MCF 10A (cell line): ENCODE results near the gene EBI3. TPM values are rescaled to one million over a fixed set of nuclear protein-coding genes. Genes with fewer than 3 reads are reported as not detected.

Source experiments
- BruUV-seq: library from RNA; stranded (reverse); fragments of 400-500 nt; replicated peaks from 2 replicates; lab custom pipeline; 2021; lab: Mats Ljungman, UMichigan
- CTCF ChIA-PET: fragments of 300-600 bp; sonication (Branson Sonifier 250); formaldehyde crosslinking; extraction: SDS; loops from one replicate; lab custom pipeline; 2021; ENCODE audit warnings: antibody characterized with exemption, inconsistent platforms; lab: Yijun Ruan, JAX
- POLR2A ChIA-PET: fragments of 300-600, 350-650 bp; sonication (Branson Sonifier 250); formaldehyde crosslinking; extraction: SDS; loops from one replicate; lab custom pipeline; 2020; ENCODE audit warnings: antibody characterized with exemption, inconsistent platforms; lab: Yijun Ruan, JAX
- DNase-seq: peaks from one replicate; pipeline ENCODE4 v3.0.0-alpha.2; 2018; ENCODE audit not compliant: unreplicated experiment
- H3K27ac Mint-ChIP-seq: one replicate; pipeline ENCODE4 v1.8.0; 2022; ENCODE audit warnings: mild to moderate bottlenecking, low read depth, mixed read lengths; ENCODE audit not compliant: unreplicated experiment
- H3K27me3 Mint-ChIP-seq: one replicate; pipeline ENCODE4 v1.8.0; 2022; ENCODE audit warnings: mixed read lengths; ENCODE audit not compliant: insufficient read depth, unreplicated experiment
- H3K36me3 Mint-ChIP-seq: one replicate; pipeline ENCODE4 v1.8.0; 2022; ENCODE audit warnings: mild to moderate bottlenecking, moderate library complexity, mixed read lengths; ENCODE audit not compliant: insufficient read depth, unreplicated experiment
- H3K4me1 Mint-ChIP-seq: one replicate; pipeline ENCODE4 v1.8.0; 2022; ENCODE audit warnings: mixed read lengths; ENCODE audit not compliant: insufficient read depth, unreplicated experiment
- H3K4me3 Mint-ChIP-seq: one replicate; pipeline ENCODE4 v1.8.0; 2022; ENCODE audit warnings: mild to moderate bottlenecking, moderate library complexity, mixed read lengths; ENCODE audit not compliant: unreplicated experiment
- H3K9me3 Mint-ChIP-seq: one replicate; pipeline ENCODE4 v1.8.0; 2022; ENCODE audit warnings: mixed read lengths; ENCODE audit not compliant: unreplicated experiment
- intact Hi-C: fragments of 100-400 bp; cut with micrococcal nuclease; formaldehyde crosslinking; loops from 2 replicates; pipeline ENCODE4 v1.14.1; 2022
- total RNA-seq: library from RNA; stranded (reverse); gene quantifications from 2 replicates; pipeline ENCODE4 v1.2.3, GENCODE V29; 2022
- TF ChIP-seq, protein P1 (sequence below): fragments of 200-600 bp; IDR thresholded peaks from one replicate; pipeline ENCODE4 v1.8.0; 2022; ENCODE audit warnings: antibody characterized with exemption, mild to moderate bottlenecking; ENCODE audit not compliant: unreplicated experiment

Gene EBI3
- total RNA-seq, 1 experiment from 2014 or later: 0.35 TPM

DNA sequence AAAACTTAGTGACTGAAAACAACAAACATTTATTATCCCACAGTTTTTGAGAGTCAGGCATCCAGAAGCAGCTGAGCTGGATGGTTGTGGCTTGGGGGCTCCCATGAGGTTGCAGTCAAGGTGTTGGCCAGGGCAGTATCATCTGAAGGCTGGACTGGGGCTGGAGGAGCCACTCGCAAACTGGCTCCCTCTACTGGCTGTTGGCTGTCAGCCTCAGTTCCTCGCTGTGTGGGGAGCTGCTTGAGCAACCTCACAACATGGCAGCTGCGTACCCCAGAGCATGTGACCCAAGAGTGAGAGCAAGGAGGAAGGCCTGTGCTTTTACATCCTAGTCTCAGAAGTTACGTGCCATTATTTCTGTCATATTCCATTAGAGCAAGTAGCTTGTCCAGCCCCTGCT, 27.2 kb downstream of the EBI3 start:
- Mint-ChIP-seq H3K27ac (no peak overlapping the region), H3K4me3 (no peak overlapping the region), H3K27me3 (no peaks in the 10 kb centered on the region), H3K4me1 (no peaks in the 10 kb centered on the region), H3K9me3 (peaks cover 9% of the 10 kb centered on the region), H3K36me3 (peaks cover 99% of the 10 kb centered on the region)
- intact Hi-C loops: no loop called here
- no TSS peak for BruUV-seq
- CTCF ChIA-PET: interaction anchor here (0.9 to 2.7 kb wide), 3 partner anchors 10 to 15 kb away, joined by 3 to 9 read pairs (median 4); no protein-coding TSS in a partner anchor
- TF ChIP-seq, protein P1, sequence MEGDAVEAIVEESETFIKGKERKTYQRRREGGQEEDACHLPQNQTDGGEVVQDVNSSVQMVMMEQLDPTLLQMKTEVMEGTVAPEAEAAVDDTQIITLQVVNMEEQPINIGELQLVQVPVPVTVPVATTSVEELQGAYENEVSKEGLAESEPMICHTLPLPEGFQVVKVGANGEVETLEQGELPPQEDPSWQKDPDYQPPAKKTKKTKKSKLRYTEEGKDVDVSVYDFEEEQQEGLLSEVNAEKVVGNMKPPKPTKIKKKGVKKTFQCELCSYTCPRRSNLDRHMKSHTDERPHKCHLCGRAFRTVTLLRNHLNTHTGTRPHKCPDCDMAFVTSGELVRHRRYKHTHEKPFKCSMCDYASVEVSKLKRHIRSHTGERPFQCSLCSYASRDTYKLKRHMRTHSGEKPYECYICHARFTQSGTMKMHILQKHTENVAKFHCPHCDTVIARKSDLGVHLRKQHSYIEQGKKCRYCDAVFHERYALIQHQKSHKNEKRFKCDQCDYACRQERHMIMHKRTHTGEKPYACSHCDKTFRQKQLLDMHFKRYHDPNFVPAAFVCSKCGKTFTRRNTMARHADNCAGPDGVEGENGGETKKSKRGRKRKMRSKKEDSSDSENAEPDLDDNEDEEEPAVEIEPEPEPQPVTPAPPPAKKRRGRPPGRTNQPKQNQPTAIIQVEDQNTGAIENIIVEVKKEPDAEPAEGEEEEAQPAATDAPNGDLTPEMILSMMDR: no peak
- POLR2A ChIA-PET: no interaction called here
- no peak for DNase-seq

DNA sequence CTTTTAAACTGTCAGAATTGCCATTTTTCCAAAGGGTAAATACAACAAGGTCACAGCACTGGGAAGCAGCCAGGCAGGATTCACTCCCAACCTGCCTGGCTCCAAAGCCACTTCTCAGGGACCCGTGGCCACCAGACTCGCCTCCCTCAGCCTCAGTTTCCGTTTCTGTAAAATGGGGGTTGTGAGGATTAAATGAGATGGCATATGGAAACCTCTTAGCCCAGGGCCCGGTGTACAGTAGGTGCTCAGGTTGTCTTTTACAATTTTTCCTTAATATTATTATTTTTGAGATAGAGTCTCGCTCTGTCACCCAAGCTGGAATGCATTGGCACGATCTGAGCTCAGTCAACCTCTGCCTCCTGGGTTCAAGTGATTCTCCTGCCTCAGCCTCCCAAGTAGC, 27.7 kb downstream of the EBI3 start:
- POLR2A ChIA-PET: no interaction called here
- H3K4me3 Mint-ChIP-seq: no peak overlapping the region
- peaks cover 99% of the 10 kb centered on the region for H3K36me3 Mint-ChIP-seq
- H3K4me1 Mint-ChIP-seq: no peaks in the 10 kb centered on the region
- no peak for DNase-seq
- H3K27me3 Mint-ChIP-seq: no peaks in the 10 kb centered on the region
- TF ChIP-seq, protein P1: no peak
- intact Hi-C loops: no loop called here
- no peak overlapping the region for H3K27ac Mint-ChIP-seq
- CTCF ChIA-PET: interaction anchor here (0.9 to 2.7 kb wide), 2 partner anchors 10 to 15 kb away, joined by 4 to 9 read pairs; no protein-coding TSS in a partner anchor
- BruUV-seq: no TSS peak
- peaks cover 9% of the 10 kb centered on the region for H3K9me3 Mint-ChIP-seq

DNA sequence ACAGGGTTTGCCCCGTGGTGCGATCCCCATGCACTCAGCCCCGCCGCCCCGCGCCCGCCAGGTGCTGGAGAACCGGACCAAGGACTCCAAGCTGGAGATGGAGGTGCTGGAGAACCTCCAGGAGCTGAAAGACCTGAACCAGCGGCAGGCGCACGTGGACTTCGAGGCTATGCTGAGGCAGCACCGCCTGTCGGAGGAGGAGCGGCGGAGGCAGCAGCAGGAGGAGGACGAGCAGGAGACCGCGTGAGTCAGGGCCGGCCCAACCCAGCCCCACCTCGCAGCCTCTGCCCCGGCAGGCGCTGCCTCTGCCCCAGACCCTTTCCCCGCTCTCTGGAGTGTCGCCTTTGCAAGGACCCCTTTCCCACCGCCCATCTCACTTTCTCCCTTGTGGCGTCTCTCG, 28.9 kb downstream of the EBI3 start:
- Mint-ChIP-seq H3K27ac (no peak overlapping the region), H3K27me3 (no peaks in the 10 kb centered on the region), H3K36me3 (peaks cover 97% of the 10 kb centered on the region), H3K4me1 (no peaks in the 10 kb centered on the region), H3K9me3 (peaks cover 9% of the 10 kb centered on the region), H3K4me3 (no peak overlapping the region)
- ChIA-PET POLR2A (interaction anchor here (0.7 kb wide), 1 partner anchor 9 kb away, joined by 3 read pairs; no protein-coding TSS in a partner anchor), CTCF (no interaction called here)
- TF ChIP-seq, protein P1: no peak
- DNase-seq: no peak
- intact Hi-C loops: no loop called here
- no TSS peak for BruUV-seq

DNA sequence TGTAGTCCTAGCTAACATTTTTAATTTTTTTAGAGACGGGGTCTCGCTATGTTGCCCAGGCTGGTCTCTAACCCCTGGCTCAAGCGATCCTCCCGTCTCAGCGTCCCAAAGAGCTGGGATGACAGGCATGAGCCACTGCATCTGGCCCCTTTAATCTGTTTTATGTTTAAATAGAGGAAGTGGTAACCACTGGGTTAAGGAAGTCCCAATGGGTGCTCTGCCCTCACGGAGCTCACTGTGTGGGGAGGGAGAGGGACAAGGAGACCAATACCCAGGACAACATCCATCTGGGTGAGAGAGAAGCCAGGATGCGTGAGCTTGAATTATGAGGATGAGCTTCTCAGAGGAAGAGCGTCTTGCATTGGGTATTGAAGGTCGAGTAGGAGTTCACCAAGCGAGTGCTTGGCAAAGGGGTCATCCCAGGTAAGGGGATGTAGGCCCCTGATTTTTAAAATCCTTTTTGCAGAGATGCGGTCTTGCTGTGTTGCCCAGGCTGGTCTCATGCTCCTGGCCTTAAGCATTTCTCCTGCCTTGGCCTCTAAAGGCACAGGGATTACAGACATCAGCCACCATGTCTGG, 31.4 kb downstream of the EBI3 start:
- POLR2A ChIA-PET: interaction anchor here (0.6 kb wide), 1 partner anchor 483 kb away, joined by 3 read pairs; no protein-coding TSS in a partner anchor
- Mint-ChIP-seq H3K4me3 (no peak overlapping the region), H3K4me1 (no peaks in the 10 kb centered on the region), H3K27ac (no peak overlapping the region), H3K9me3 (no peaks in the 10 kb centered on the region), H3K36me3 (peaks cover 97% of the 10 kb centered on the region), H3K27me3 (no peaks in the 10 kb centered on the region)
- no TSS peak for BruUV-seq
- no peak for DNase-seq
- TF ChIP-seq, protein P1: no peak
- CTCF ChIA-PET: interaction anchor here (0.6 to 0.8 kb wide), 2 partner anchors 14 to 275 kb away, joined by 3 read pairs; partner anchors contain the start of gene EEF2
- intact Hi-C loops: no loop called here
